A549 (cell line): ENCODE data around the gene AFF3. TPM values are rescaled to one million over a fixed set of nuclear protein-coding genes. Genes with fewer than 3 reads are reported as not detected.

Source experiments
- ATAC-seq, 2 experiments: fragments of 200-7000 bp in 1 of 2; fragments of >200 bp in 1 of 2; cut with Nextera tagmentation in 1 of 2; cut with Tn5 transposase in 1 of 2; 3 replicates each; pipeline versions ENCODE4 v1.8.0 to v1.9.1; 2018 to 2020; ENCODE audit warnings: mild to moderate bottlenecking in 1 of 2, moderate library complexity in 1 of 2
- CTCF ChIA-PET: fragments of 300-600 bp; sonication (Branson Sonifier 250); formaldehyde crosslinking; extraction: SDS; loops from one replicate; lab custom pipeline; 2021; ENCODE audit warnings: antibody characterized with exemption, inconsistent platforms; lab: Yijun Ruan, JAX
- POLR2A ChIA-PET: fragments of 350-600 bp; formaldehyde crosslinking; extraction: SDS; loops from one replicate; lab custom pipeline; 2021; ENCODE audit warnings: antibody characterized with exemption, inconsistent platforms; lab: Yijun Ruan, JAX
- DNase-seq, 2 experiments: peaks; one replicate each; pipeline versions ENCODE4 v3.0.0 to v3.0.0-alpha.2; 2011 to 2016; ENCODE audit warnings: low read depth in 1 of 2, low spot score in 1 of 2
- FAIRE-seq: peaks from 2 replicates; lab custom pipeline; 2011; peaks lifted over from hg19 to GRCh38; lab: Jason Lieb, UNC
- H3K27ac ChIP-seq, 2 experiments: fragments of >200 bp; sonication (Bioruptor Twin); formaldehyde crosslinking; 3 replicates each; pipeline ENCODE4 v1.5.1; 2016 to 2017
- H3K4me1 ChIP-seq: fragments of >200 bp; sonication (Bioruptor Twin); formaldehyde crosslinking; 3 replicates; pipeline ENCODE4 v1.6.1; 2016
- H3K4me2 ChIP-seq: fragments of >200 bp; sonication (Bioruptor Twin); formaldehyde crosslinking; 3 replicates; pipeline ENCODE4 v1.6.1; 2016
- H3K4me3 ChIP-seq: fragments of >200 bp; sonication (Bioruptor Twin); formaldehyde crosslinking; 3 replicates; pipeline ENCODE4 v1.5.1; 2016
- H3K9me3 ChIP-seq: fragments of >200 bp; sonication (Bioruptor Twin); formaldehyde crosslinking; 3 replicates; pipeline ENCODE4 v1.6.1; 2016
- CBX2 ChIP-seq: fragments of 200-600 bp; sonication (generic); IDR thresholded peaks from 2 replicates; pipeline ENCODE4 v1.6.1; 2016; ENCODE audit warnings: low read depth, mild to moderate bottlenecking, borderline replicate concordance
- CBX8 ChIP-seq: fragments of 200-600 bp; sonication (generic); IDR thresholded peaks from 2 replicates; pipeline ENCODE4 v1.6.1; 2016
- CEBPB ChIP-seq, 2 experiments: fragments of >200 bp in 1 of 2; sonication (Bioruptor Twin) in 1 of 2; formaldehyde crosslinking in 1 of 2; IDR thresholded peaks; 2 replicates each; pipeline ENCODE4 v1.6.1; 2012 to 2016
- CHD2 ChIP-seq: fragments of 150-350 bp; IDR thresholded peaks from 2 replicates; pipeline ENCODE4 v1.6.1; 2014; ENCODE audit warnings: low read length; ENCODE audit not compliant: partially characterized antibody
- CHD4 ChIP-seq: fragments of 200-600 bp; sonication (generic); IDR thresholded peaks from 2 replicates; pipeline ENCODE4 v1.6.1; 2016; ENCODE audit warnings: antibody characterized with exemption, mild to moderate bottlenecking, borderline replicate concordance
- E2F6 ChIP-seq: IDR thresholded peaks from 2 replicates; pipeline ENCODE4 v1.6.1; 2012; ENCODE audit warnings: low read depth, borderline replicate concordance
- EHF ChIP-seq: fragments of 250-450 bp; sonication (Bioruptor Pico); IDR thresholded peaks from 2 replicates; pipeline ENCODE4 v1.5.0; 2020; ENCODE audit warnings: mild to moderate bottlenecking
- EHMT2 ChIP-seq: fragments of 200-600 bp; sonication (generic); IDR thresholded peaks from 2 replicates; pipeline ENCODE4 v1.6.1; 2016; ENCODE audit warnings: antibody characterized with exemption, low read depth, mild to moderate bottlenecking, moderate library complexity
- EP300 ChIP-seq, 2 experiments: fragments of >200 bp; sonication (Bioruptor Twin); formaldehyde crosslinking; IDR thresholded peaks; 2 replicates in 1 of 2; 3 replicates in 1 of 2; pipeline ENCODE4 v1.6.1; 2016 to 2017
- FOSB ChIP-seq: fragments of 250-450 bp; sonication (Bioruptor Pico); IDR thresholded peaks from 2 replicates; pipeline ENCODE4 v1.5.0; 2020; ENCODE audit warnings: mild to moderate bottlenecking, moderate library complexity
- FOSL2 ChIP-seq, 2 experiments: fragments of 450-650 bp in 1 of 2; fragments of >200 bp in 1 of 2; sonication (Bioruptor Twin) in 1 of 2; formaldehyde crosslinking; IDR thresholded peaks; 2 replicates each; pipeline versions ENCODE4 v1.5.0 to v1.6.1; 2016 to 2020; ENCODE audit warnings: mild to moderate bottlenecking in 1 of 2, moderate library complexity in 1 of 2
- HDAC2 ChIP-seq: fragments of 200-600 bp; sonication (generic); IDR thresholded peaks from 2 replicates; pipeline ENCODE4 v1.6.1; 2016
- HMGXB4 ChIP-seq: fragments of 250-450 bp; sonication (Bioruptor Pico); IDR thresholded peaks from 2 replicates; pipeline ENCODE4 v1.5.0; 2021; ENCODE audit warnings: mild to moderate bottlenecking, moderate library complexity, borderline replicate concordance
- HOXA7 ChIP-seq: fragments of 250-450 bp; sonication (Bioruptor Pico); IDR thresholded peaks from 2 replicates; pipeline ENCODE4 v1.5.0; 2020; ENCODE audit warnings: mild to moderate bottlenecking, moderate library complexity
- HOXB13 ChIP-seq: fragments of 250-450 bp; sonication (Bioruptor Pico); IDR thresholded peaks from 2 replicates; pipeline ENCODE4 v1.5.0; 2020; ENCODE audit warnings: low read depth, mild to moderate bottlenecking, moderate library complexity
- HOXB5 ChIP-seq: fragments of 250-450 bp; sonication (Bioruptor Pico); IDR thresholded peaks from 2 replicates; pipeline ENCODE4 v1.5.0; 2020; ENCODE audit warnings: mild to moderate bottlenecking, moderate library complexity
- MAFK ChIP-seq: fragments of 450-650 bp; IDR thresholded peaks from 2 replicates; pipeline ENCODE4 v1.6.1; 2014; ENCODE audit not compliant: partially characterized antibody
- MAX ChIP-seq: IDR thresholded peaks from 2 replicates; pipeline ENCODE4 v1.6.1; 2012
- MYC ChIP-seq: IDR thresholded peaks from 2 replicates; pipeline ENCODE4 v1.6.1; 2012; ENCODE audit warnings: mild to moderate bottlenecking, inconsistent platforms, low read length, improper control_type of control experiment, borderline replicate concordance
- NFE2L2 ChIP-seq: fragments of 150-350 bp; conservative IDR thresholded peaks from 2 replicates; pipeline ENCODE4 v1.6.1; 2014; ENCODE audit warnings: low read length
- NPAS2 ChIP-seq: fragments of 250-450 bp; sonication (Bioruptor Pico); IDR thresholded peaks from 2 replicates; pipeline ENCODE4 v1.8.0; 2022; ENCODE audit warnings: mild to moderate bottlenecking, moderate library complexity, borderline replicate concordance
- NR3C1 ChIP-seq: fragments of >200 bp; sonication (Bioruptor Twin); formaldehyde crosslinking; IDR thresholded peaks from 3 replicates; pipeline ENCODE4 v1.6.1; 2017
- PHF8 ChIP-seq: fragments of 200-600 bp; sonication (generic); IDR thresholded peaks from 2 replicates; pipeline ENCODE4 v1.6.1; 2016; ENCODE audit warnings: low read depth, mild to moderate bottlenecking, antibody characterized with exemption, moderate library complexity, borderline replicate concordance
- POLR2A ChIP-seq: IDR thresholded peaks from 2 replicates; pipeline ENCODE4 v1.6.1; 2012; ENCODE audit warnings: mild to moderate bottlenecking, low read length
- POLR2AphosphoS2 ChIP-seq: conservative IDR thresholded peaks from 2 replicates; pipeline ENCODE4 v1.6.1; 2012; ENCODE audit warnings: low read length, improper control_type of control experiment, inconsistent platforms
- RAD21 ChIP-seq, 2 experiments: fragments of >200 bp in 1 of 2; sonication (Bioruptor Twin) in 1 of 2; formaldehyde crosslinking in 1 of 2; IDR thresholded peaks in 1 of 2; conservative IDR thresholded peaks in 1 of 2; 2 replicates in 1 of 2; 3 replicates in 1 of 2; pipeline ENCODE4 v1.6.1; 2012 to 2018; ENCODE audit warnings: inconsistent platforms in 1 of 2
- RARB ChIP-seq: fragments of 250-450 bp; sonication (Bioruptor Pico); IDR thresholded peaks from 2 replicates; pipeline ENCODE4 v1.8.0; 2021; ENCODE audit warnings: mild to moderate bottlenecking, moderate library complexity
- RFX5 ChIP-seq: fragments of 450-650 bp; IDR thresholded peaks from 2 replicates; pipeline ENCODE4 v1.7.1; 2014; ENCODE audit warnings: antibody characterized with exemption, mild to moderate bottlenecking, moderate library complexity
- RNF2 ChIP-seq: fragments of 200-600 bp; sonication (generic); IDR thresholded peaks from 2 replicates; pipeline ENCODE4 v1.6.1; 2016; ENCODE audit warnings: low read depth, mild to moderate bottlenecking, antibody characterized with exemption, moderate library complexity, borderline replicate concordance
- SMC3 ChIP-seq: fragments of >200 bp; sonication (Bioruptor Twin); formaldehyde crosslinking; IDR thresholded peaks from 3 replicates; pipeline ENCODE4 v1.6.1; 2018; ENCODE audit warnings: inconsistent platforms
- SREBF2 ChIP-seq: fragments of 450-650 bp; IDR thresholded peaks from 2 replicates; pipeline ENCODE4 v1.6.1; 2014; ENCODE audit warnings: mild to moderate bottlenecking, moderate library complexity
- TP53 ChIP-seq: fragments of 250-450 bp; sonication (Bioruptor Pico); IDR thresholded peaks from 2 replicates; pipeline ENCODE4 v1.5.0; 2021; ENCODE audit warnings: mild to moderate bottlenecking, moderate library complexity
- ZC3H11A ChIP-seq: fragments of 450-650 bp; IDR thresholded peaks from 2 replicates; pipeline ENCODE4 v1.6.1; 2014; ENCODE audit warnings: antibody characterized with exemption, mild to moderate bottlenecking
- ZFP36 ChIP-seq: fragments of 450-650 bp; IDR thresholded peaks from 2 replicates; pipeline ENCODE4 v1.6.1; 2014; ENCODE audit warnings: borderline replicate concordance; ENCODE audit not compliant: partially characterized antibody
- ZSCAN20 ChIP-seq: fragments of 250-450 bp; sonication (Bioruptor Pico); IDR thresholded peaks from 2 replicates; pipeline ENCODE4 v1.8.0; 2022; ENCODE audit warnings: mild to moderate bottlenecking, moderate library complexity
- WGBS: methylation state at CpG from one replicate; pipeline ENCODE4 v1.1.6; 2017; ENCODE audit errors: missing lambda C conversion rate; 5-methylcytosine and 5-hydroxymethylcytosine counted together
- polyA plus RNA-seq, 4 experiments: library from polyadenylated mRNA; depleted of rRNA in 3 of 4; stranded (reverse); fragments of >200 nt; fragmentation: RNase III in 1 of 4; extraction: RNeasy Plus Mini Kit Qiagen cat#74134 plus additional on column Dnase treatment in 1 of 4; gene quantifications; 2 replicates in 3 of 4; 3 replicates in 1 of 4; pipeline ENCODE4 v1.2.3, GENCODE V29; 2011 to 2017

Gene AFF3
- polyA plus RNA-seq, 2 of the 4 experiments (the other 2 are of a cell fraction): not detected

- H3K9me3 ChIP-seq: no peaks in the 10 kb centered on the region
- H3K4me3 ChIP-seq: no peak overlapping the region
- DNase-seq: no peak
- TF ChIP-seq CBX2 (no peak), ZSCAN20 (CRISPR knock-in tag) (no peak), SMC3 (no peak), CBX8 (no peak), MAX (no peak), E2F6 (no peak), CHD2 (no peak), CEBPB (IDR thresholded peaks at IDR 0.05) (no peak), RAD21 (conservative IDR thresholded peaks at IDR 0.05 in 1 of 2, IDR thresholded peaks at IDR 0.05 in 1 of 2) (no peak)
- ChIA-PET CTCF (no interaction called here), POLR2A (no interaction called here)
- ATAC-seq: no peak
- H3K4me1 ChIP-seq: no peaks in the 10 kb centered on the region
- no peak overlapping the region for H3K27ac ChIP-seq
- no peak for FAIRE-seq
- H3K4me2 ChIP-seq: no peak overlapping the region
- 51% methylated on average over 2 of the region's 2 CpGs for WGBS
These were observed 108.4 kb downstream of the AFF3 start for GRCh38 chr2:100033976-100034375.

GRCh38 chr2:100031604-100032003, 110.8 kb downstream of the AFF3 start:
- TF ChIP-seq MAX (no peak), FOSB (CRISPR knock-in tag) (no peak), RARB (CRISPR knock-in tag) (no peak), ZFP36 (no peak), HDAC2 (no peak), FOSL2 (IDR thresholded peaks at IDR 0.05) (no peak), FOSL2 (CRISPR knock-in tag; IDR thresholded peaks at IDR 0.05) (no peak), SREBF2 (no peak), HMGXB4 (CRISPR knock-in tag) (no peak), NPAS2 (CRISPR knock-in tag) (no peak), NFE2L2 (no peak), NR3C1 (no peak), HOXB13 (CRISPR knock-in tag) (no peak), EP300 (IDR thresholded peaks at IDR 0.05) (no peak)
- Histone ChIP-seq H3K4me3 (no peak overlapping the region), H3K9me3 (no peaks in the 10 kb centered on the region), H3K4me2 (no peak overlapping the region), H3K27ac (no peak overlapping the region), H3K4me1 (no peaks in the 10 kb centered on the region)
- CTCF ChIA-PET: interaction anchor here (1.0 kb wide), 1 partner anchor 32 kb away, joined by 3 read pairs; no protein-coding TSS in a partner anchor
- 1% methylated on average over 2 of the region's 2 CpGs for WGBS
- ATAC-seq (no peak), DNase-seq (no peak), FAIRE-seq (no peak)
- POLR2A ChIA-PET: no interaction called here

GRCh38 chr2:100029460-100029859, 112.9 kb downstream of the AFF3 start:
- POLR2A ChIA-PET: no interaction called here

More at GRCh38 chr2:100029460-100029859, 112.9 kb downstream of the AFF3 start:
- ATAC-seq (no peak), DNase-seq (no peak), FAIRE-seq (no peak)
- CTCF ChIA-PET: no interaction called here
- Histone ChIP-seq H3K4me1 (no peaks in the 10 kb centered on the region), H3K9me3 (no peaks in the 10 kb centered on the region), H3K4me2 (no peak overlapping the region), H3K4me3 (no peak overlapping the region), H3K27ac (no peak overlapping the region)
- TF ChIP-seq RAD21 (conservative IDR thresholded peaks at IDR 0.05 in 1 of 2, IDR thresholded peaks at IDR 0.05 in 1 of 2) (no peak), TP53 (CRISPR knock-in tag) (no peak), RFX5 (no peak), CHD4 (no peak), MYC (no peak), RNF2 (no peak), NR3C1 (no peak), PHF8 (no peak), ZSCAN20 (CRISPR knock-in tag) (no peak), HOXA7 (CRISPR knock-in tag) (no peak), MAFK (no peak), ZC3H11A (no peak), EP300 (IDR thresholded peaks at IDR 0.05) (no peak), EHF (no peak), EHMT2 (no peak), POLR2A (no peak), CBX8 (no peak), POLR2AphosphoS2 (no peak), HOXB5 (CRISPR knock-in tag) (no peak)
- WGBS: 3% methylated on average over 6 of the region's 6 CpGs
